Vagina (tissue), 2 donors: Measurements from ENCODE around the gene ZCCHC2. TPM values are rescaled to one million over a fixed set of nuclear protein-coding genes. Genes with fewer than 3 reads are reported as not detected.

Experiments used
- DNase-seq, 2 donors: peaks; one replicate each; pipeline ENCODE4 v3.0.0-alpha.2; 2017; ENCODE audit errors: extremely low spot score in 2 of 2
- H3K27ac ChIP-seq: fragments of 200-600 bp; sonication (generic); one replicate; pipeline ENCODE4 v1.5.1; 2019
- H3K27me3 ChIP-seq: fragments of 200-600 bp; sonication (generic); one replicate; pipeline ENCODE4 v1.5.1; 2019
- H3K36me3 ChIP-seq, 2 donors: fragments of 200-600 bp; sonication (generic); one replicate each; pipeline ENCODE4 v1.5.1; 2017 to 2019
- H3K4me1 ChIP-seq: fragments of 200-600 bp; sonication (generic); one replicate; pipeline ENCODE4 v1.5.1; 2019
- H3K4me3 ChIP-seq, 2 donors: fragments of 200-600 bp; sonication (generic); 1 replicate in 1 of 2; 2 replicates in 1 of 2; pipeline ENCODE4 v1.5.1; 2016 to 2019
- H3K9me3 ChIP-seq: fragments of 200-600 bp; sonication (generic); one replicate; pipeline ENCODE4 v1.5.1; 2019
- POLR2A ChIP-seq, 2 donors: fragments of 450-650 bp; IDR thresholded peaks; one replicate each; pipeline ENCODE4 v1.6.1; 2017; ENCODE audit warnings: antibody characterized with exemption in 2 of 2, mild to moderate bottlenecking in 2 of 2, moderate library complexity in 2 of 2
- POLR2AphosphoS5 ChIP-seq, 2 donors: sonication (generic); formaldehyde crosslinking; IDR thresholded peaks; one replicate each; pipeline ENCODE4 v1.9.0; 2017; ENCODE audit warnings: antibody characterized with exemption in 2 of 2, mild to moderate bottlenecking in 2 of 2, low read depth in 1 of 2; ENCODE audit not compliant: insufficient read depth in 1 of 2
- intact Hi-C: fragments of 100-400 bp; cut with DNase I; formaldehyde crosslinking; loops from one replicate; pipeline ENCODE4 v1.15.1; 2023
- total RNA-seq: library from RNA; depleted of rRNA; stranded (reverse); fragments of >200 nt; gene quantifications from one replicate; pipeline ENCODE4 v1.2.3, GENCODE V29; 2016
- TF ChIP-seq, protein P1 (sequence below), 3 experiments: fragments of 450-650 bp in 2 of 3; fragments of 200-600 bp in 1 of 3; sonication (generic) in 1 of 3; IDR thresholded peaks; one replicate each; pipeline ENCODE4 v1.5.1; 2017 to 2019; ENCODE audit warnings: antibody characterized with exemption in 3 of 3, mild to moderate bottlenecking in 2 of 3, moderate library complexity in 2 of 3

ZCCHC2 gene
- total RNA-seq = 30.4 TPM

DNA sequence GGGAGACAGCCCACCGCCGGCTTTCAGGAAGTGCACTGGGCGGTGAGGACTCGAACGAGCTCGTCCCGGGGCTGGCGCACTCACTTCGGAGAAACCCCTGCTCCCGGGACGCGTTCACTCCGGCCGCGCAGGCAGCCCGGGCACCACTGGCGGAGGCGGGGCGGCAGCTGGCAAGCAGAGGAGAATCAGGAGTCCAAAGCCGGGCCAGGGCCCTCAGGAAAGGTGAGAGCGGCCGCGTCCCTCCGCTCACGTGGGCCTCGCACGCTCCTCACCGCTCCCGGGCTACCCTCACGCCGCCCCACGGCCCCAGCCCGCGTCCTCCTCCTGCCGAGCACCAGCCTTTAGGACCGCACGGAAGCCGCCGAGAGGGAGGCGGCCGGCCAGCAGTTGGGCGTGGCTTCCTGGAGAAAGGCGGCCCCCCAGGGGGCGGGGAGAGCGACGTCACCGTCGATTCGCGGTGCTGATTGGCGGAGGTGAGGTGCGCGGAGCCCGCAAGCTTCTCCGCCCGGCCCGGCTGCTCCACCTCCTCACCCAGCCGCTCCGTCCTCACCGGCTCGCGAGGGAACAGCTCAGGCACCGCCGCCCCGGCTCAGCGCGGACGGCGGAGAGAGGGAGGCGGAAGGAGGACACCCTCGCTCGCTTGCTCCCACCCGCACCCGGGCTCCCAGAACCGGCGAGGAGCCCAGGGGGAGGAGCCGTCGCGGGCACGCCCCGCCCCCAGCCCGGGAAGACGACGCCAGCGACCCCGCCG is at the start of gene ZCCHC2:
TSS of gene ZCCHC2 (plus strand) at position 522 of the 751 bp plus-strand sequence. CDS start 400 bp downstream, outside the sequence.
- intact Hi-C loops = loop anchor here (5.0 to 10.0 kb wide), 2 partner anchors 88 to 195 kb away; partner anchors contain the start of gene PHLPP1
- TF ChIP-seq, protein P1, sequence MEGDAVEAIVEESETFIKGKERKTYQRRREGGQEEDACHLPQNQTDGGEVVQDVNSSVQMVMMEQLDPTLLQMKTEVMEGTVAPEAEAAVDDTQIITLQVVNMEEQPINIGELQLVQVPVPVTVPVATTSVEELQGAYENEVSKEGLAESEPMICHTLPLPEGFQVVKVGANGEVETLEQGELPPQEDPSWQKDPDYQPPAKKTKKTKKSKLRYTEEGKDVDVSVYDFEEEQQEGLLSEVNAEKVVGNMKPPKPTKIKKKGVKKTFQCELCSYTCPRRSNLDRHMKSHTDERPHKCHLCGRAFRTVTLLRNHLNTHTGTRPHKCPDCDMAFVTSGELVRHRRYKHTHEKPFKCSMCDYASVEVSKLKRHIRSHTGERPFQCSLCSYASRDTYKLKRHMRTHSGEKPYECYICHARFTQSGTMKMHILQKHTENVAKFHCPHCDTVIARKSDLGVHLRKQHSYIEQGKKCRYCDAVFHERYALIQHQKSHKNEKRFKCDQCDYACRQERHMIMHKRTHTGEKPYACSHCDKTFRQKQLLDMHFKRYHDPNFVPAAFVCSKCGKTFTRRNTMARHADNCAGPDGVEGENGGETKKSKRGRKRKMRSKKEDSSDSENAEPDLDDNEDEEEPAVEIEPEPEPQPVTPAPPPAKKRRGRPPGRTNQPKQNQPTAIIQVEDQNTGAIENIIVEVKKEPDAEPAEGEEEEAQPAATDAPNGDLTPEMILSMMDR (IDR thresholded peaks at IDR 0.05) = no peak
- TF ChIP-seq POLR2AphosphoS5 (IDR thresholded peaks at IDR 0.05; ENCODE audit: insufficient read depth in 1 of 2, low read depth in 1 of 2) (peak; percentile 88 to 98), POLR2A (IDR thresholded peaks at IDR 0.05) (peak; percentile 71 to 87)

DNA sequence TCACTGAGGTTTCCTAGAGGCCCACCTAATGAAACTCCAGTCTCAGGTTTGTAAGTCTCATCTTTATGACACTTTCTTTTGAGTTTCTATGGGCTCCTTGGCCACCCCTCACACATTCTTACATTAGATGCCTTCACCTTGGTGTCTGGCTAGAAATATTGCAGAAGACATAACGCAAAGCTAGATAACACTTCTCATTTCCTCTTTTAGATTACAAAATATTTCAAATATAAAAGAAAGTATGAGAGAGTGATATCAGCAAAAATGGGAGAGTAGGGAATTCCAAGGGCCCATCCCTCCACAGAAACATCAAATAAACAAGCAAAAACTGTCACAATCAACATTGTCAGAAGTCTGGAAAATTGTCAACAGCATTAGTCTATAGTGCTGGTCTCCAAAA is 43.3 kb upstream of the ZCCHC2 start:
- no peak overlapping the region for H3K4me3 ChIP-seq
- H3K4me1 ChIP-seq = no peaks in the 10 kb centered on the region
- no peak for DNase-seq
- H3K9me3 ChIP-seq = no peaks in the 10 kb centered on the region
- no peaks in the 10 kb centered on the region for H3K36me3 ChIP-seq
- no peak overlapping the region for H3K27ac ChIP-seq
- TF ChIP-seq, protein P1 (IDR thresholded peaks at IDR 0.05) = no peak
- TF ChIP-seq POLR2AphosphoS5 (IDR thresholded peaks at IDR 0.05; ENCODE audit: insufficient read depth in 1 of 2, low read depth in 1 of 2) = no peak
- no peak for TF ChIP-seq POLR2A (IDR thresholded peaks at IDR 0.05)
- intact Hi-C loops = no loop called here
- H3K27me3 ChIP-seq = no peaks in the 10 kb centered on the region

More for the DNA sequence above, at the start of gene ZCCHC2:
- Histone ChIP-seq H3K27me3 (no peaks in the 10 kb centered on the region), H3K27ac (peak within 1 kb of the TSS; percentile 95), H3K4me1 (peaks cover 28% of the 10 kb centered on the region), H3K9me3 (no peaks in the 10 kb centered on the region), H3K4me3 (peak within 1 kb of the TSS; percentile 64 to 80), H3K36me3 (no peaks in the 10 kb centered on the region)
- DNase-seq = peak; percentile 99

DNA sequence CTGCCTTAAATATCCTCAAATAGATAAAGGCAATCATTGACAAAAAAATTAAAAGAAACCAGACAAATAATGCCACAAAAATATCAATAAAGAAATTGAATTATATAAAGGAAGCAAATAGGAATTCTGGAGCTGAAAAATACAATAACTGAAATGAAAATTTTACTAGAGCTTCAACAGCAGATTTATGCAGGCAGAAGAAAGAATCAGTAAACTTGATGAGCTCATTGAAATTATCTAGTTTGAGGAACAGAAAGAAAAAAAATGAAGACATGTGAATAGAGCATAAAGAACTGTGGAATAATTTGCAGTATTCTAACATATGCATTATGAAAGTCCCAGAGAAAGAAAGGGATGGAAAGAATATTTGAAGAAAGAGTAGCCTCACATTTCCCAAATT is 41.9 kb upstream of the ZCCHC2 start:
- no peaks in the 10 kb centered on the region for H3K36me3 ChIP-seq
- no peaks in the 10 kb centered on the region for H3K4me1 ChIP-seq
- H3K9me3 ChIP-seq = no peaks in the 10 kb centered on the region
- no peaks in the 10 kb centered on the region for H3K27me3 ChIP-seq
- intact Hi-C loops = no loop called here
- TF ChIP-seq, protein P1 (IDR thresholded peaks at IDR 0.05) = no peak
- TF ChIP-seq POLR2A (IDR thresholded peaks at IDR 0.05) (no peak), POLR2AphosphoS5 (IDR thresholded peaks at IDR 0.05; ENCODE audit: insufficient read depth in 1 of 2, low read depth in 1 of 2) (no peak)
- H3K27ac ChIP-seq = no peak overlapping the region
- no peak overlapping the region for H3K4me3 ChIP-seq
- DNase-seq = no peak

DNA sequence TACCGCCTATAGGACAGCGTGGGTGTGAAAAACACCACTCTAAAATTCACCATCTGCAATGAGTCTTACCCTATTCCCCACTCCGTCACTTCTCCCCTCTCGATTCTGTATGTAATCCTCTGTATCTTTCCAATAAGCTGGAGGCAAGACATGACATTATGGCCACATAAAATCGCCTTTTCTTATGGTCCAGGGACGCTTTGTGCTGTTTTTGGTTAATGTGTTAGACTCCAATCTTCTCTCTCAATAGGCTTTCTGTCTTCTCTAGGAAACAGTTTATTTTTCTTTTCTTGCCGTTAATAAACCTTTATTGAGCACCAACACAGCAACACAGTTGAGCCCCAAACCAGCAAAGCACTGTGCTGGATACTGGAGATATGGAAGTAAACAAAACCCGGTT is 37.9 kb upstream of the ZCCHC2 start:
- TF ChIP-seq POLR2A (IDR thresholded peaks at IDR 0.05) (no peak), POLR2AphosphoS5 (IDR thresholded peaks at IDR 0.05; ENCODE audit: insufficient read depth in 1 of 2, low read depth in 1 of 2) (no peak)
- TF ChIP-seq, protein P1 (IDR thresholded peaks at IDR 0.05) = no peak
- DNase-seq = no peak
- H3K27me3 ChIP-seq = no peaks in the 10 kb centered on the region
- intact Hi-C loops = no loop called here
- no peaks in the 10 kb centered on the region for H3K36me3 ChIP-seq
- H3K9me3 ChIP-seq = no peaks in the 10 kb centered on the region
- no peak overlapping the region for H3K27ac ChIP-seq
- H3K4me3 ChIP-seq = no peak overlapping the region
- H3K4me1 ChIP-seq = no peaks in the 10 kb centered on the region

DNA sequence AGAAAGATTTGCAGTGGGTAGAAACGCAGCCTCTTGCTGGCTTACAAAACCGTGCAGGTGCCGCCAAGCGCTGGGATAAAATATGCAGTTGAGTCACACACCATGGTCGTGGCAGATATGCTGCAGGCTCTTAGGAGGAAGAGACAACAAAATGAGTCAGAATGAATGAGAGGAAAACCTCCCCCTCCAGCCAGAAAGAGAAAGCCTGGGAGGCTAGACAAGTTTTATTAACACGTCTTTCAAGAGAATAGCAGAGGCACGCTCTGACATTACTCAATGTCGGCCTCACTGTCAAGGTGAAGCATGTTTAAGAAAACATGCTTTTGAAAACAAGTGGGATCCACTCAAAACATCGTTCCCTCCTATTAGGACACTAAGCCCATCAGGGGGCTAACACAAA is 37.1 kb upstream of the ZCCHC2 start:
- Histone ChIP-seq H3K4me1 (no peaks in the 10 kb centered on the region), H3K36me3 (no peaks in the 10 kb centered on the region), H3K4me3 (no peak overlapping the region), H3K9me3 (no peaks in the 10 kb centered on the region), H3K27ac (no peak overlapping the region), H3K27me3 (no peaks in the 10 kb centered on the region)
- no peak for DNase-seq
- intact Hi-C loops = no loop called here
- TF ChIP-seq POLR2AphosphoS5 (IDR thresholded peaks at IDR 0.05; ENCODE audit: insufficient read depth in 1 of 2, low read depth in 1 of 2) (peak in 1 of 2 donors; percentile 54), POLR2A (IDR thresholded peaks at IDR 0.05) (no peak)
